HG02885 (cell line): Measurements from ENCODE around the gene KRTAP25-1.

Experiments used
- ATAC-seq: cut with Tn5 transposase; IDR thresholded peaks from one replicate; pipeline ENCODE4 v1.9.1; 2021; ENCODE audit warnings: mild to moderate bottlenecking; ENCODE audit not compliant: unreplicated experiment, poor library complexity

Gene KRTAP25-1

DNA sequence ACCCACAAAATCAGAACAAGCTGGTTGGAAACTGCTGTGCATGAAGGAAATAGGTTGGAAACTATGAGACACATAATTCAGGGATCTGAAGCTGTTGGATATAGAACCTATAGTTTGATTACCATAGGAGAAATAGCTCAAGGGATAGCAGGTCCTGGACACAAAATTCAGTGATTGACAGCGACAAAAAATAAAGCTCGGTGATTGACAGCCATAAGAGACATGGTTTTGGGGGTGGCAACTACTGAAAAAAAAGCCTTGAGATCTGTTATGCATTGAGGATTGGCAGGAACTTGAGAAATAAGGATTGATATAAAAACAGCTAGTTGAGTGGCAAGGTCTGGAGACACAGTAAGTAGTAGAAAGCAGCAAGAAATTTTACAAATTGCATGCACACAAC, at the start of gene KRTAP25-1:
TSS of gene KRTAP25-1 (minus strand) at position 300 of the 400 bp plus-strand sequence. CDS start at position 276, 24 bp downstream.
- no peak for ATAC-seq

DNA sequence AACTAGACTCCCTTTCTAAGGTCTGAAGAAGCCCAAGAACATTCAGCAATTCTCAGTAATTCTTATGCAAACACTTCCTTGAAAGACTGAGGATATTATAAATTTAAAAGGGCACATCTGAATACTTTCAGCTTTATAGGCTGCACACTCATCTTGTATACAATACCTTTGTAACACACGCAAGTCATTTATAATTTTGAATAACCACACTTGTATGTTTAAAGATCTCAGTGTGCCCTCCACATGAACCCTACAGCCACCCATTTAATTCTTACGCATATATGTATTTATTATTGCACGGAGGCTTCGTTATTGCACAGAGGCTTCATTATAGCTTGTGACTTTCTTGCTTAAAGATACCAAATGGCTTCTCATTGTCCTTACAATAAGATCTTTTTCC, 49.4 kb upstream of the KRTAP25-1 start:
- no peak for ATAC-seq

GRCh38 chr21:30337772-30338171, 48.5 kb upstream of the KRTAP25-1 start:
- no peak for ATAC-seq

DNA sequence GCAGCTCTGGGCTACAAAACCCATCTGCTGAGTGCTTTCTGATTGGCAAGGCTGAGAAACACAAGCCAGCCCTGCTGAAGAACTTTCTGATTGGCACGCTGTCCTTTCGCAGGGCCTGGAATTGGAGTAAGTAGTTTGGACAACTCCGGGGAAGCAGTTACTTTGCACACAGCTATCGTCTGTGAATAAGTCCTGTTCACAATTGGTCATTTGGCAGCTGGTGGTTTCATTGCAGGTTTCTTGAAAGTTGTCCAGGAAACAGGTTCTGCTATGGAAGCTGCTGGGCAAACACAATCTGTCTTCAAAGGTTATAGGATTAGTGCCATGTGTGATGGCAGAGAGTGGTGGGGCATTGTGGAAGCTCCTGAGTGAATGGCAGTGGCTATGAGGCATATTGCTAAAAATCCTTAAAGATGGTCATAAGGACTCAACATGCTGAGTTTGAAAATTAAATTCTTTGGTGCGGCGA, 48.0 kb upstream of the KRTAP25-1 start, which contains the start of gene KRTAP27-1:
TSS of gene KRTAP27-1 (minus strand) at position 419 of the 469 bp plus-strand sequence. CDS start at position 393, 26 bp downstream.
- ATAC-seq: no peak

DNA sequence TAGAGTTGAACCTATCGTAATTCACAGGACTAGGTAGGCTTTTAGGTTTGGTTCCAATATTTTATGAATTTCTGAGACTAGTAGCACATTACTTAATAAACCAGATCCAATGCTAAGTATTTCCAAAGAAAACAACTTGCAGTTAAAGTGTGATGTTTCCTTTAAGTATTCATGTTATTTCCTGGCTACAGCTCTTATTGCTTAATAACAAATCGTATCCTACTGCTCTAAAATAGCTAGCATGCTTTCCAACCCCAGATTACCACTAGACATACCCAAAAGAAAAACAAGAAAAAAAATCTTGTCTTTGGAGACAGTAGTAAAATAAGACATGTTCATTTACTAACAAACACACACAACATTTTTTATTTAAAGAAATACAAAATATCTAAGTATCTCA, 47.3 kb upstream of the KRTAP25-1 start:
- ATAC-seq: no peak

DNA sequence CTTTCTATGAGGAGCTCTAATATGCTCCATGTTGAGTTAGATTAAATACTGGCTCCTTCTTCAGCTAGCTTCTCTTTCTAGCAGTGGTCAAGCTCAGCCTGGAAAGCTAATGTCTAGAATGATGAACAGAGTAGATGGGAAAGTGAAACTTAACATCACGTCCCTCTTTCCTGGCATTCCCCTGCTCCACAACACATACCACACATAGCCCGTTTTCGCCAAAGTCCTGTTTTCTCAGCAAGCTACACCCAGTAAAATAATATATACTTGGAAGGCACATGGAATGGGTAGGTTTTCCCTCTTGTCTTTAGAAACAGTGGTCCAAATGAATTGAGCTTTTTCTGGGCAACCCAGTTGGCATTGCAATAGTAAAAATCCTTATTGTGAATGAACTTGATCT, 44.4 kb upstream of the KRTAP25-1 start:
- ATAC-seq: no peak

DNA sequence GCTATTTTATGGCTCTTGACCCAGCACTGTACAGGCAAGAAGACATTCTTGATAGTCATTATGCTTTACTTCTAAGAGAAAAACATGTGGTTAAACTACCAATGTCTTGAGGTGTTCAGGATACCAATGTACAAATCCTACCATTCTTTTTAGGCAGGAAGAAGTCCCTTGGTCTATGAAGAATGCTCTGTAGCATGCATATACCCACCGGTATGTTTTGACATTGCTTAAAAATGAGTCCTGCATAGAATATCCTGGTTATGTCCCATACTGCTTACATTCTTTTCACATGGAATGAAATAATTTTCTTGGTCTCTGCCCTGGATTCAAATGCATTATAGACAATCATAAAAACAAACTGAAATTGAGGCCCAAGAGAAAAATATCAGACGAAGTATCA, 43.4 kb upstream of the KRTAP25-1 start:
- no peak for ATAC-seq

DNA sequence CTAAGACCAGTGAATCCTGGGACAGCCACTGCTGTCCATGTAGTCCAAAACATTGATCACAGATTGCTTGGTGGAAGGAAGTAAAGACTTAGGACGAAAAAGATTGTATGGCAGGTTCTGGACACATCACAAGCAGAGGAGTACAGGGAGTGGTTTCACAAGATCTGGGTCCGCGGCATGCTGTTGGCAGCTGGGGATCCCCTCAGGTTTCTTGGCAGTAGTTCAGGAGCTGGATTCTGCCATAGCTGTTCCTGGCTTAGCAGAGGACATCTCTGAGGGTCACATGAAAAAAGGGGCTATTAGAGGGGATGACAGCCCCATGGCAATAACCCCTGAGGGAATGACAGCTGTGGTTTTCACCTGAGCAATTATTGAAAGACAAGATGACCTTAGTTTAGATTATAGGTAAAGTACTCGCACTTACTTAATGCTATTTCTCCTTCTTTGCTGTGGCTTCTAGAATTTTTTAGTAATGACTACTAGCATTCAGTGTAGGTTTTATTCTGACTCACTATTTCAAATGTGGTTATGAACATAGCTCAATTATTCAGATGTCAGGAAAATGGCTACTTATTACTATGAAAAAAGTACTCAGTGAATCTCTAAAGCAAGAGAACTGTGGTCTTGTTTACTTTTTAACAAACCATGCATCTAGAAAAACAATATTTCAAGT, 40.0 kb upstream of the KRTAP25-1 start:
- ATAC-seq: no peak

DNA sequence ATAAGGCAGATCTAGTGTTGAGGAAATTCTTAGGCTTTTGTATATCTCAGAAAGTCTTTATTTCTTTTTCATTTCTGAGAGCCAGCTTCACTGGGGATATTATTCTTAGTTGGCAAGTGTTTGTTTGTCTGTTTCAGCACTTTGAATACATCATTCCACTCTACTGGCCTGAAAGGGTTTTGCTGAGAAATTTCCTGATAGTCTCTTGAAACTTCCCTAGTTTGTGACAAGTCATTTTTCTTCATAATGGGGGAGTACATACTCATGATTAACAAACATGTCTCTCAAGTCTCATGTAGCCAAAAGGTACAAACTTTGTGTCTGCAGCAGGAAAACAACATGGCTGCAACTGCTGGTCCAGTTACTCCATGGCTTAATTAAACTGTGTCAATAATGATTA, 37.1 kb upstream of the KRTAP25-1 start:
- ATAC-seq: no peak

DNA sequence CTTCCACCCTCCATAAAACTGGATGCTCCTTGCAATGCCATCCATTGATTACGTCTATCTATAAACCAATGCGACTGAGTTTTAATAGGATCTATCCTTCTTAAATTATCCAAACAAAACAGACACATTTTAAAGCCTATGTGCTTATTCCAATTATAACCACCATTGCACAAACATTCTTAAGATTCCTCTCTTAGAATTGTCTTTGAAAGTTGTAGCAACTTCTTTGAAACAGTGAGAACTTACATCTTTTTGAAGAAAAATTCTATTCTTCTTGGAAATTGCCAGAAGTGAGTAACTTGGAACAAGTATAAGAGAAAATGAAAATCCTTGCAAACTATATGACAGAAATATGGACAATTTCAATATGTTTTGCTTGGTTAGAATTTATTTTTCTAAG, 30.9 kb upstream of the KRTAP25-1 start, which contains the start of gene KRTAP26-1:
TSS of gene KRTAP26-1 (minus strand) at position 101 of the 400 bp plus-strand sequence. CDS start 280 bp downstream, outside the sequence.
- ATAC-seq: no peak

DNA sequence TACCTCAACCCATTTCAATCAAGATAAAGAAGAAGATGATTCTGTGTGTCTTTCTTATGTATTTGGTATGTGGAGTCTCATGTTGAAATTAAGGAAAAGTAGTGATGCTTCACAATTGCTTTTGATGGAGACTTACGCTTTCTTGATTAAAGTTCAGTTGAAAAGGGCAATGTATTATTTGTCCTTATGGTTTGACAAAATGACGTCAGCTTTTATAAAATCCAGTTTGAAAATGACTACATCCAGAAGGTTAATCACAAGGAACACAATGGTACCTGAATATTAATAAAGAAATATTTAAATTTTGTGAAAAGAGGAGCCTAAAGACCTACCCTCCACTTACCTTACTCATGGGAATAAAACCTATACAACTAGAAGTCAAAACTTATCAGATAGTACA, 26.4 kb upstream of the KRTAP25-1 start:
- ATAC-seq: no peak

DNA sequence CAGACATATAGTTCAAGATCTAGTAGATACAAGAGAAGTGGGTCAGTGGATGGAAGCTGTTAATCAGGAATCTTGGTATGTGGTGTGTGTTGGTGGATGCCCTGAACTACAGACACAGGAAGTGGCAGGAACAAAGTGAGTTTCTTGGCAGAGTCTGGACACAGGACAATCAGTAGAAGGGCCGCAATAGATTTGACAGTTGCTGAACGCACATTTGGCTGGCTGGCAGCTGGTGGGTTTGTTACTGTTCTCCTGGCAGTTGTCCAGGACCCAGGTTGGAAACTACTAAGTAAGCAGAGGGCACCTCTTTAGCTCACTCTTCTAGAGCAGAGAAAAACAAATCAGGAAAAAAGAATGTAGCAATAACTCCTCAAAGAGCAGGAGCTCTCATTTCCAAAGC, 17.6 kb upstream of the KRTAP25-1 start:
- no peak for ATAC-seq

DNA sequence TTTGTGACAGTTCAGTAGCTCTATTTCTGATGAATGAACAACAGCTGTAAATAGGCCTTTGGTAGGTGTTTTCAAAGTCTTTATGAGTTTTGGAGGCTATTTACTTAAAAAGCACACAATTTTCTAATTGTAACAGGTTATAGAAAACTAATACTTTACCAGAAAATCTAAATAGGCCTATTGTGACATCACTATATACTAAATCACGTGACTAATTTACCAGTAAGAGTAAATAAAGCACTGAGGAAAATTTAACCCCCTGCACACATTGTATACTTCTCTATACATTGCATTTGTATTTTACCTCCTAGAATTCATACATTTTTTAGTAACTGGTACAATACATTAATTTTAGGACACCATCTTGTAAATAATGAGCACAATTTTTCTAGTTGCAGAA, 15.8 kb upstream of the KRTAP25-1 start:
- ATAC-seq: no peak

DNA sequence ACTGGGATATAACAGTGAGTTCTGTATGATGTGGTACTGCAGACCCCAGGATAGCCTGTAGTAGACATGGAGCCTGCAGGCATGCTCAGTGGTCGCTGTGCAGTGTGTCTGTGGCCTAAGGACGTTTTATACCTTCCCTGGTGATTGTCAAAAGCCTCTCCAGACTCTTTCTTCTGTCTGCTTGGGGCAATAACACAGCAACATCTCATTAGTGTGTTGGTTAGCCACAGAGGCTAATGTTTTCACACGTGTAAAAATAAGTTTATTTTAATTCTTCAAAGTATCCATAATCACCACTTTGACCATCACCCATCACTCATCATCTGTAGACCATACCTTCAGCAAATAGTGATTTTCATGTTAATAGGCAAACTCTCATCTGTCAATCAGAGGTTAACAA, 6.5 kb downstream of the KRTAP25-1 start, which contains the start of gene KRTAP24-1:
TSS of gene KRTAP24-1 (minus strand) at position 101 of the 400 bp plus-strand sequence. CDS start at position 83, 18 bp downstream.
- ATAC-seq: no peak

- ATAC-seq: no peak
Observed at GRCh38 chr21:30271611-30272010, 17.7 kb downstream of the KRTAP25-1 start.

GRCh38 chr21:30271156-30271555, 18.2 kb downstream of the KRTAP25-1 start:
- no peak for ATAC-seq

GRCh38 chr21:30269803-30270530, 19.3 kb downstream of the KRTAP25-1 start:
- ATAC-seq: no peak

- no peak for ATAC-seq
Observed at GRCh38 chr21:30268608-30269197, 20.6 kb downstream of the KRTAP25-1 start.

DNA sequence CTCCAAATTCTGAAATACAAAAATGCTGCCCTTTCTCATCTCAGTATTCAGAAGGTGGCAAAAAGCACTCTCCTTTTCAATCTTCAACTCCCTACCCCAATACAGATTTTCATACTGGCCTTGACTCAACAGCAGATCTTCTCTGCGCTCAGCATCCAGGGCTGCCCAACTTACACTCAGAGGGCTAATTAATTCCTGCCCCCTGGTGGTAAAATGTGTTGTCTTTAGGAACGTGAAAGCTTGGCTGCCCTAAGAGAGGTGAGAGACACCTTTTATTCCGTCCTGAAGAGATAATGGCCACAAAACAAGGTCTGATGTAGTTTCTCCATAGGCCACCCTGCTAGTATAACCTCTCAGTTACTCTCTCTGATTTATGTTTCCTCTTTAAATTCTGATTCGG, 31.5 kb downstream of the KRTAP25-1 start:
- no peak for ATAC-seq

GRCh38 chr21:30256100-30256499, 33.2 kb downstream of the KRTAP25-1 start:
- no peak for ATAC-seq

GRCh38 chr21:30255679-30256078, 33.6 kb downstream of the KRTAP25-1 start:
- no peak for ATAC-seq
